Adipocyte (in vitro differentiated cells): ENCODE data around the gene ASCL1.

Source experiments
- DNase-seq: peaks from one replicate; pipeline ENCODE4 v3.0.0-alpha.2; 2015; ENCODE audit warnings: low read depth
- H3K27me3 ChIP-seq: replicated peaks from 2 replicates; pipeline ENCODE4 v1.7.0; 2013; ENCODE audit warnings: mild to moderate bottlenecking, low read length, moderate library complexity; ENCODE audit not compliant: control insufficient read depth, insufficient read depth
- H3K36me3 ChIP-seq: 2 replicates; pipeline ENCODE4 v1.7.0; 2013; ENCODE audit warnings: low read length, mild to moderate bottlenecking, moderate library complexity; ENCODE audit not compliant: control insufficient read depth, insufficient read depth, severe bottlenecking
- H3K4me1 ChIP-seq: 2 replicates; pipeline ENCODE4 v1.7.0; 2013; ENCODE audit warnings: mild to moderate bottlenecking, low read length, moderate library complexity; ENCODE audit not compliant: control insufficient read depth, insufficient read depth
- H3K4me3 ChIP-seq: 2 replicates; pipeline ENCODE4 v1.7.0; 2013; ENCODE audit warnings: mild to moderate bottlenecking, low read length, moderate library complexity
- H3K9ac ChIP-seq: 2 replicates; pipeline ENCODE4 v1.7.0; 2013; ENCODE audit warnings: mild to moderate bottlenecking, low read length, moderate library complexity
- H3K9me3 ChIP-seq: 2 replicates; pipeline ENCODE4 v1.7.0; 2013; ENCODE audit warnings: mild to moderate bottlenecking, low read length, moderate library complexity; ENCODE audit not compliant: control insufficient read depth

Gene ASCL1

GRCh38 chr12:102992297-102992696 is 34.8 kb downstream of the ASCL1 start:
- no peak for DNase-seq
- Histone ChIP-seq H3K36me3 (no peaks in the 10 kb centered on the region), H3K4me3 (no peak overlapping the region), H3K9me3 (no peaks in the 10 kb centered on the region), H3K9ac (no peak overlapping the region), H3K27me3 (no peaks in the 10 kb centered on the region), H3K4me1 (no peaks in the 10 kb centered on the region)

DNA sequence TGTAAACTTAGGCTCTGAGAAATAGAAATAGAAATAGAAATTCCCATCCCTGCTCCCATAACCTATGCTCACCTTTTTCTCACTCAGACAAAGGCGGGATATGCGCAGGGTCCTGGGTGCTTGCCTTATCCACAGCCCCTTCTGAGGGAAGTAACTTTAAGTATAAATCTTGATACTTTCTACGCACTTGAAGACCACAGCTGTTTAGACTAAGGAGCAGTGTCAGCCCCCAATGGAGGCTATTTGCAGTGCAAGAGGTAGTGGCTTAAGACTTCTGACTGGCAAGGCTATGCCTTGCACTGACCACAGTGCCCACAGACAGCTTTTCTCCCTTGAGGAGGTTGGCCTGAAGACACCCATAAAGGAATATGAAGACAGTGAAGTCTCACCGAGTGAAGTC is 35.2 kb downstream of the ASCL1 start:
- DNase-seq: no peak
- H3K36me3 ChIP-seq: no peaks in the 10 kb centered on the region
- H3K4me1 ChIP-seq: no peaks in the 10 kb centered on the region
- no peak overlapping the region for H3K4me3 ChIP-seq
- H3K27me3 ChIP-seq: no peaks in the 10 kb centered on the region
- H3K9me3 ChIP-seq: no peaks in the 10 kb centered on the region
- no peak overlapping the region for H3K9ac ChIP-seq

- no peaks in the 10 kb centered on the region for H3K36me3 ChIP-seq
- H3K27me3 ChIP-seq: no peaks in the 10 kb centered on the region
- H3K9me3 ChIP-seq: no peaks in the 10 kb centered on the region
- no peak for DNase-seq
- H3K4me3 ChIP-seq: no peak overlapping the region
- no peak overlapping the region for H3K9ac ChIP-seq
- no peaks in the 10 kb centered on the region for H3K4me1 ChIP-seq
Observed at GRCh38 chr12:102993537-102993936, 36.1 kb downstream of the ASCL1 start.

GRCh38 chr12:102995372-102995771 is 37.9 kb downstream of the ASCL1 start:
- DNase-seq: no peak
- Histone ChIP-seq H3K9ac (no peak overlapping the region), H3K27me3 (no peaks in the 10 kb centered on the region), H3K4me3 (no peak overlapping the region), H3K9me3 (no peaks in the 10 kb centered on the region), H3K4me1 (no peaks in the 10 kb centered on the region), H3K36me3 (no peaks in the 10 kb centered on the region)
